Activated CD4-positive, alpha-beta T cell treated with anti-CD3 and anti-CD28 coated beads, Interleukin-2, amount 10 ng/mL, durations not matched to agents 24 days and 14 days (primary cell): ENCODE results near the gene MMP19. TPM values are rescaled to one million over a fixed set of nuclear protein-coding genes. Genes with fewer than 3 reads are reported as not detected.
A peak's percentile ranks its signal among the peaks of the same experiment; 100 is the strongest.

ENCODE experiments used
- DNase-seq: peaks from one replicate; pipeline ENCODE4 v3.0.0; 2022
- H3K27ac Mint-ChIP-seq: one replicate; pipeline ENCODE4 v1.8.0; 2022; ENCODE audit warnings: mild to moderate bottlenecking, mixed read lengths
- H3K27me3 Mint-ChIP-seq: one replicate; pipeline ENCODE4 v1.8.0; 2022; ENCODE audit warnings: mixed read lengths
- H3K36me3 Mint-ChIP-seq: one replicate; pipeline ENCODE4 v1.8.0; 2022; ENCODE audit warnings: low read depth, mild to moderate bottlenecking, mixed read lengths
- H3K4me1 Mint-ChIP-seq: one replicate; pipeline ENCODE4 v1.8.0; 2021; ENCODE audit warnings: mixed read lengths
- H3K4me3 Mint-ChIP-seq: one replicate; pipeline ENCODE4 v1.8.0; 2022; ENCODE audit warnings: mild to moderate bottlenecking, moderate library complexity, mixed read lengths
- H3K9me3 Mint-ChIP-seq: one replicate; pipeline ENCODE4 v1.8.0; 2021; ENCODE audit warnings: mixed read lengths
- intact Hi-C: fragments of 100-400 bp; cut with micrococcal nuclease; formaldehyde crosslinking; loops from one replicate; pipeline ENCODE4 v1.15.1; 2023
- total RNA-seq: library from RNA; stranded (reverse); gene quantifications from 2 replicates; pipeline ENCODE4 v1.2.3, GENCODE V29; 2022

Gene MMP19
- total RNA-seq, 1 donor from 2014 or later, result not detected

GRCh38 chr12:55833056-55833455 is 9.7 kb downstream of the MMP19 start:
- H3K9me3 Mint-ChIP-seq, result no peaks in the 10 kb centered on the region
- H3K27me3 Mint-ChIP-seq, result no peaks in the 10 kb centered on the region
- peaks cover 30% of the 10 kb centered on the region for H3K4me1 Mint-ChIP-seq
- H3K4me3 Mint-ChIP-seq, result no peak overlapping the region
- peaks cover 3% of the 10 kb centered on the region for H3K36me3 Mint-ChIP-seq
- no peak for DNase-seq
- H3K27ac Mint-ChIP-seq, result peak overlapping the region; percentile 26
- intact Hi-C loops, result no loop called here

- intact Hi-C loops, result no loop called here
- H3K4me1 Mint-ChIP-seq, result peaks cover 40% of the 10 kb centered on the region
- peak overlapping the region; percentile 20 for H3K27ac Mint-ChIP-seq
- H3K36me3 Mint-ChIP-seq, result peaks cover 15% of the 10 kb centered on the region
- no peaks in the 10 kb centered on the region for H3K27me3 Mint-ChIP-seq
- DNase-seq, result no peak
- no peaks in the 10 kb centered on the region for H3K9me3 Mint-ChIP-seq
- H3K4me3 Mint-ChIP-seq, result peak overlapping the region; percentile 98
Measured at GRCh38 chr12:55831447-55831815, 11.3 kb downstream of the MMP19 start.

GRCh38 chr12:55830601-55831446 is 11.9 kb downstream of the MMP19 start:
- no peaks in the 10 kb centered on the region for H3K27me3 Mint-ChIP-seq
- H3K9me3 Mint-ChIP-seq, result no peaks in the 10 kb centered on the region
- peaks cover 43% of the 10 kb centered on the region for H3K4me1 Mint-ChIP-seq
- peaks cover 20% of the 10 kb centered on the region for H3K36me3 Mint-ChIP-seq
- DNase-seq, result peak; percentile 87
- intact Hi-C loops, result no loop called here
- H3K27ac Mint-ChIP-seq, result peak overlapping the region; percentile 93
- H3K4me3 Mint-ChIP-seq, result peak overlapping the region; percentile 98

- H3K27me3 Mint-ChIP-seq, result no peaks in the 10 kb centered on the region
- intact Hi-C loops, result loop anchor here (1.0 to 10.0 kb wide), 4 partner anchors 13 to 1925 kb away; partner anchors contain the start of genes CDK4, MARCHF9, PYM1 and RPL41
- peaks cover 23% of the 10 kb centered on the region for H3K36me3 Mint-ChIP-seq
- DNase-seq, result peak; percentile 81
- H3K9me3 Mint-ChIP-seq, result no peaks in the 10 kb centered on the region
- H3K4me3 Mint-ChIP-seq, result peak overlapping the region; percentile 98
- peaks cover 47% of the 10 kb centered on the region for H3K4me1 Mint-ChIP-seq
- peak overlapping the region; percentile 93 for H3K27ac Mint-ChIP-seq
Measured at GRCh38 chr12:55829967-55830600, 12.7 kb downstream of the MMP19 start.

GRCh38 chr12:55828357-55828756 is 14.4 kb downstream of the MMP19 start:
- peaks cover 53% of the 10 kb centered on the region for H3K4me1 Mint-ChIP-seq
- H3K4me3 Mint-ChIP-seq, result peak overlapping the region; percentile 98
- DNase-seq, result no peak
- H3K27ac Mint-ChIP-seq, result peak overlapping the region; percentile 93
- no peaks in the 10 kb centered on the region for H3K9me3 Mint-ChIP-seq
- H3K27me3 Mint-ChIP-seq, result no peaks in the 10 kb centered on the region
- intact Hi-C loops, result loop anchor here (5.0 to 10.0 kb wide), 2 partner anchors 289 to 1926 kb away; partner anchors contain the start of genes CDK4, MARCHF9, RPL41 and ZC3H10
- H3K36me3 Mint-ChIP-seq, result peaks cover 32% of the 10 kb centered on the region

- peaks cover 58% of the 10 kb centered on the region for H3K4me1 Mint-ChIP-seq
- no peaks in the 10 kb centered on the region for H3K9me3 Mint-ChIP-seq
- H3K27me3 Mint-ChIP-seq, result no peaks in the 10 kb centered on the region
- H3K27ac Mint-ChIP-seq, result peak overlapping the region; percentile 73
- H3K4me3 Mint-ChIP-seq, result peak overlapping the region; percentile 98
- intact Hi-C loops, result loop anchor here (5.0 to 10.0 kb wide), 2 partner anchors 289 to 1927 kb away; partner anchors contain the start of genes CDK4, MARCHF9, RPL41 and ZC3H10
- peaks cover 38% of the 10 kb centered on the region for H3K36me3 Mint-ChIP-seq
- peak; percentile 65 for DNase-seq
Measured at GRCh38 chr12:55827806-55828205, 14.9 kb downstream of the MMP19 start.

GRCh38 chr12:55824726-55825125 is 18.0 kb downstream of the MMP19 start:
- Mint-ChIP-seq H3K27ac (peak overlapping the region; percentile 79), H3K27me3 (no peaks in the 10 kb centered on the region), H3K4me1 (peaks cover 40% of the 10 kb centered on the region), H3K4me3 (peak overlapping the region; percentile 72), H3K9me3 (no peaks in the 10 kb centered on the region), H3K36me3 (peaks cover 60% of the 10 kb centered on the region)
- intact Hi-C loops, result loop anchor here (5.0 to 10.0 kb wide), 2 partner anchors 293 to 1930 kb away; partner anchors contain the start of genes CDK4, MARCHF9, RPL41 and ZC3H10
- no peak for DNase-seq

GRCh38 chr12:55823419-55823818 is 19.3 kb downstream of the MMP19 start:
- Mint-ChIP-seq H3K36me3 (peaks cover 68% of the 10 kb centered on the region), H3K27me3 (no peaks in the 10 kb centered on the region), H3K4me1 (peaks cover 47% of the 10 kb centered on the region), H3K9me3 (no peaks in the 10 kb centered on the region), H3K4me3 (no peak overlapping the region), H3K27ac (peak overlapping the region; percentile 61)
- DNase-seq, result no peak
- intact Hi-C loops, result loop anchor here (10.0 kb wide), 1 partner anchor 1931 kb away; the partner anchor contains the start of genes CDK4 and MARCHF9

GRCh38 chr12:55822228-55822627 is 20.5 kb downstream of the MMP19 start:
- no peak overlapping the region for H3K4me3 Mint-ChIP-seq
- DNase-seq, result no peak
- H3K9me3 Mint-ChIP-seq, result no peaks in the 10 kb centered on the region
- no peaks in the 10 kb centered on the region for H3K27me3 Mint-ChIP-seq
- H3K36me3 Mint-ChIP-seq, result peaks cover 57% of the 10 kb centered on the region
- peaks cover 35% of the 10 kb centered on the region for H3K4me1 Mint-ChIP-seq
- H3K27ac Mint-ChIP-seq, result no peak overlapping the region
- intact Hi-C loops, result loop anchor here (10.0 kb wide), 1 partner anchor 1933 kb away; the partner anchor contains the start of genes CDK4 and MARCHF9

- H3K36me3 Mint-ChIP-seq, result peaks cover 48% of the 10 kb centered on the region
- no peaks in the 10 kb centered on the region for H3K27me3 Mint-ChIP-seq
- intact Hi-C loops, result loop anchor here (10.0 kb wide), 1 partner anchor 1934 kb away; the partner anchor contains the start of genes CDK4 and MARCHF9
Measured at GRCh38 chr12:55820679-55821078, 22.1 kb downstream of the MMP19 start.

GRCh38 chr12:55818886-55819285 is 23.9 kb downstream of the MMP19 start:
- peaks cover 46% of the 10 kb centered on the region for H3K36me3 Mint-ChIP-seq
- peaks cover 24% of the 10 kb centered on the region for H3K4me1 Mint-ChIP-seq
- intact Hi-C loops, result loop anchor here (1.0 to 5.0 kb wide), 3 partner anchors 81 to 403 kb away; partner anchors contain the start of genes NABP2 and RNF41
- H3K9me3 Mint-ChIP-seq, result no peaks in the 10 kb centered on the region
- no peak for DNase-seq
- no peaks in the 10 kb centered on the region for H3K27me3 Mint-ChIP-seq
- peak overlapping the region; percentile 39 for H3K27ac Mint-ChIP-seq
- H3K4me3 Mint-ChIP-seq, result peak overlapping the region; percentile 61

More at GRCh38 chr12:55820679-55821078, 22.1 kb downstream of the MMP19 start:
- no peak overlapping the region for H3K27ac Mint-ChIP-seq
- H3K4me3 Mint-ChIP-seq, result no peak overlapping the region
- no peak for DNase-seq
- H3K9me3 Mint-ChIP-seq, result no peaks in the 10 kb centered on the region
- H3K4me1 Mint-ChIP-seq, result peaks cover 29% of the 10 kb centered on the region

- Mint-ChIP-seq H3K36me3 (peaks cover 41% of the 10 kb centered on the region), H3K27ac (peak overlapping the region; percentile 39)
- DNase-seq, result no peak
Measured at GRCh38 chr12:55818140-55818728, 24.5 kb downstream of the MMP19 start.

More at GRCh38 chr12:55818140-55818728, 24.5 kb downstream of the MMP19 start:
- Mint-ChIP-seq H3K4me1 (peaks cover 23% of the 10 kb centered on the region), H3K4me3 (no peak overlapping the region), H3K9me3 (no peaks in the 10 kb centered on the region), H3K27me3 (no peaks in the 10 kb centered on the region)
- intact Hi-C loops, result loop anchor here (1.0 to 5.0 kb wide), 3 partner anchors 80 to 404 kb away; partner anchors contain the start of genes NABP2 and RNF41
